Right lobe of liver (tissue), 6 donors: ENCODE results near the gene ALLC. TPM values are rescaled to one million over a fixed set of nuclear protein-coding genes. Genes with fewer than 3 reads are reported as not detected.
A peak's percentile ranks its signal among the peaks of the same experiment; 100 is the strongest.
"Not testable (repeated sequence)": the region's sequence is repeated elsewhere in the genome, so short reads cannot be mapped to it uniquely, and the experiment has no call there.

Experiments
- ATAC-seq, 4 donors: fragments of 200-7000 bp; cut with Tn5 transposase; one replicate each; pipeline ENCODE4 v1.9.1; 2020; ENCODE audit warnings: mild to moderate bottlenecking in 4 of 4, moderate library complexity in 4 of 4
- DNase-seq, 3 donors: peaks; one replicate each; pipeline ENCODE4 v3.0.0-alpha.2; 2020
- H3K27ac ChIP-seq, 3 donors: fragments of 200-600 bp; one replicate each; pipeline ENCODE4 v1.8.0; 2022
- H3K27me3 ChIP-seq, 2 donors: fragments of 200-600 bp; one replicate each; pipeline ENCODE4 v1.8.0; 2022
- H3K36me3 ChIP-seq, 4 donors: fragments of 200-600 bp; sonication (generic) in 1 of 4; one replicate each; pipeline versions ENCODE4 v1.5.1 to v1.8.0; 2017 to 2022; ENCODE audit warnings: control low read depth in 1 of 4
- H3K4me1 ChIP-seq, 4 donors: fragments of 200-600 bp; sonication (generic) in 1 of 4; one replicate each; pipeline versions ENCODE4 v1.5.1 to v1.8.0; 2017 to 2022; ENCODE audit warnings: control low read depth in 1 of 4
- H3K4me3 ChIP-seq, 3 donors: fragments of 200-600 bp; one replicate each; pipeline ENCODE4 v1.8.0; 2022
- H3K9me3 ChIP-seq, 4 donors: fragments of 200-600 bp; sonication (generic) in 1 of 4; one replicate each; pipeline versions ENCODE4 v1.5.1 to v1.8.0; 2017 to 2022; ENCODE audit warnings: control low read depth in 1 of 4
- POLR2A ChIP-seq: fragments of 450-650 bp; IDR thresholded peaks from one replicate; pipeline ENCODE4 v1.6.1; 2017; ENCODE audit warnings: antibody characterized with exemption, mild to moderate bottlenecking
- WGBS: methylation state at CpG from one replicate; pipeline ENCODE4 v1.1.6; 2018; ENCODE audit warnings: low coverage, low lambda C conversion rate; ENCODE audit not compliant: insufficient coverage; ENCODE audit errors: missing lambda C conversion rate; 5-methylcytosine and 5-hydroxymethylcytosine counted together
- intact Hi-C, 2 donors: fragments of 100-400 bp; cut with DNase I; formaldehyde crosslinking; loops; one replicate each; pipeline versions ENCODE4 v1.11.2 to v1.14.1; 2022
- total RNA-seq, 6 experiments: library from RNA; depleted of rRNA in 2 of 6; stranded (reverse); fragments of >200 nt in 2 of 6; fragmentation: NEBNext Ultra II Directional in 3 of 6; extraction: Animal tissue kit (Norgen Biotek cat#: 25700) in 3 of 6; gene quantifications; one replicate each; pipeline versions ENCODE4 v1.1.0 to v1.2.4, GENCODE V29; 2016 to 2023
- TF ChIP-seq, protein P1 (sequence below), 4 donors: fragments of 200-600 bp in 3 of 4; fragments of 450-650 bp in 1 of 4; IDR thresholded peaks; one replicate each; pipeline versions ENCODE4 v1.5.1 to v1.8.0; 2016 to 2022; ENCODE audit warnings: antibody characterized with exemption in 4 of 4, mild to moderate bottlenecking in 2 of 4
- donor health status: DM: no; HTN: yes; CAD: no.
- donor health status: DM: no; HTN: no; CAD: no.
- donor health status: DM: no; HTN: no; CAD: no.
- donor health status: DM: no; HTN: yes; CAD: no.
- donor health status: DM: no; HTN: yes; CAD: no.

The ALLC gene
- total RNA-seq, 6 experiments from 2014 or later, result 0.18 to 0.63 (median 0.31) TPM; not detected in 1

DNA sequence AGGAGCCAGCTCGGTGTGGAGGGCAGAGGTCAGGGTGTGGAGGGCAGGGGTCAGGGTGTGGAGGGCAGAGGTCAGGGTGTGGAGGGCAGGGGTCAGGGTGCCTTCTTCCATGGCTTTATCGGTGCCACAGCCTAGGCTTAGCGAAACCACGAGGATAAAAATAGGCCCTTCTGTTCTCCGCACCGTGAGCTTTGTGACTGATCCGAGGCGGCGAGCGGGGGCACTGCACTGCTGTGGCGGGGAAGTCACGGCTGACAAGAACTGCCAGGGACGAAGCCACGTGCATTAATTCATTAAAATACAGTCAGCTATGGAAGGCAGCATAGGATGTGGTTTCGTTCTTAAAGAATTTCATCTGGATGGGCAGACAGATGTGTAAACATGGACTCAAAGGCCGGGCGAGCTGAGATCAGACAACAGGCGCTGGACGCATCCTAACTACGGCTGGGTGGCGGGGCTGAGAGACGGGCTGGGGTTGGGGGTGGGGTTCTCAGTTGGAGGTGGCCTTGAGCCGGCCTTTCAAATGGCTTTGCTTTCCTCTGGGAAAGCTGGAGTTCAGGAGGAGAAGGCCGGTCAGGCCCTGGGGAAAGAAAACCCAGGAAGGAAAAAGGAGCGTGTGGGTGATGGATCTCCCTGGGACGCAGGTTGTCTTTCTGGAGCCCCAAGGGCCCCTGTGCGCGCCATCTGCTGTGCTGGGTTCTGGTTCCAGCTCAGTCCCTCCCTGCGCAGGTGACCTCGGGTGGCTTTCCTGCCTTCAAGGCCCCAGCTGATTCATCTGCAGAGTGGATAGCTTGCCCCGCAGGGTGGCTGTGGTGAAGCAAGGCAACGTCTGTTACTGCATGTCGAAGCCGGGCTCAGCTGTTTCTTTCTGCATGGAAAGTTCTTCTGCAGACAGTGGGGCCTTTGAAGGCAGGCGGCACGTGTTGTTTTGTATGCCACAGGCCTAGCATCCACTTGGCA lies 958 bp upstream of the ALLC start:
- Histone ChIP-seq H3K27ac (no peak overlapping the region), H3K9me3 (no peaks in the 10 kb centered on the region), H3K4me1 (no peaks in the 10 kb centered on the region), H3K27me3 (no peaks in the 10 kb centered on the region), H3K4me3 (no peak overlapping the region), H3K36me3 (no peaks in the 10 kb centered on the region)
- intact Hi-C loops, result no loop called here
- DNase-seq (no peak), ATAC-seq (peak in 1 of 4 donors; percentile 34)
- no peak for TF ChIP-seq POLR2A
- TF ChIP-seq, protein P1, sequence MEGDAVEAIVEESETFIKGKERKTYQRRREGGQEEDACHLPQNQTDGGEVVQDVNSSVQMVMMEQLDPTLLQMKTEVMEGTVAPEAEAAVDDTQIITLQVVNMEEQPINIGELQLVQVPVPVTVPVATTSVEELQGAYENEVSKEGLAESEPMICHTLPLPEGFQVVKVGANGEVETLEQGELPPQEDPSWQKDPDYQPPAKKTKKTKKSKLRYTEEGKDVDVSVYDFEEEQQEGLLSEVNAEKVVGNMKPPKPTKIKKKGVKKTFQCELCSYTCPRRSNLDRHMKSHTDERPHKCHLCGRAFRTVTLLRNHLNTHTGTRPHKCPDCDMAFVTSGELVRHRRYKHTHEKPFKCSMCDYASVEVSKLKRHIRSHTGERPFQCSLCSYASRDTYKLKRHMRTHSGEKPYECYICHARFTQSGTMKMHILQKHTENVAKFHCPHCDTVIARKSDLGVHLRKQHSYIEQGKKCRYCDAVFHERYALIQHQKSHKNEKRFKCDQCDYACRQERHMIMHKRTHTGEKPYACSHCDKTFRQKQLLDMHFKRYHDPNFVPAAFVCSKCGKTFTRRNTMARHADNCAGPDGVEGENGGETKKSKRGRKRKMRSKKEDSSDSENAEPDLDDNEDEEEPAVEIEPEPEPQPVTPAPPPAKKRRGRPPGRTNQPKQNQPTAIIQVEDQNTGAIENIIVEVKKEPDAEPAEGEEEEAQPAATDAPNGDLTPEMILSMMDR (IDR thresholded peaks at IDR 0.05), result no peak
- 64% methylated on average over 19 of the region's 36 CpGs for WGBS

DNA sequence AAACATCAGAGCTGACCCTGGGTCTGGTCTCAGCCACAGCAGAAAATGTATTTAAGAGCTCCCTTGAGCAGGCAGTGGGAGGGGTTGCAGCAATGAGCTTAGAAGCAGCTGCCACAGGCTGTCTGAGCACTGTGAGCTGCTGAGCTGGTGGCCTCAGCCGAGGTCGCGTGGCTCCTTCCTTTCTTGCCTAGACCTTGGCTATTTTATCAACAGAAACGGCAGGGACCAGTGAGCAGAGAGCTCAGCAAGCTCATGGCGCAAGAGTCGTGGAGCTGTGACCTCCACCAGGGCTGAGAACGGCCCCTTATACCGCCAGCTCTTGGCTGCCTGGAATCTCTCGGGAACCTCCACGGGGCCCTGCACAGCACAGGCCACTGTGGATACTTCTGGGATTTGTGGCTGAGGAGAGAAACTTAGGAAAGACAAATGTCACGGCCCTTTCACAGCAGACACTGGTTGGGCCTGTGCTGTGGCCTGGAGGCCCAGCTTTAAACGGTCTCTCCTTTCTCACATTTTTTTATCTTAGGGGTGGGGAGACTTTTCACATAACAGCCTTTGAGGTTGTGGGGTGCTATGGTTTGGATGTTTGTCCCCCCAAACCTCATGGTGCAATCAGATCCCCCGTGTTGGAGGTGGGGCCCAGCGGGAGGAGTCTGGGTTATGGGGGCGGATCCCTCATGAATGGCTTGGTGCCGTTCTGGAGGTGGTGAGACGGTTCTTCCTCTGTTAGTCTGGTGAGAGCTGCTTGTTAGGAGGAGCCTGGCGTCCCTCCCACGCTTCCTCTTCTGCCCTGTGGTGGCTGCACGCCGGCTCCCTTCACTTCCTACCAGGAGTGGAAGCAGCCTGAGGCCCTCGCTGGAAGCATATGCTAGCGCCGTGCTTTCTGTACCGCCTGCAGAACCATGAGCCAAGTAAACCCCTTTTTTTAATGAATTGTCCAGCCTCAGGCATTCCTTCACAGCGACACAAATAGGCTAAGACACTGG lies 1.7 kb downstream of the ALLC start:
- Histone ChIP-seq H3K36me3 (no peaks in the 10 kb centered on the region), H3K27me3 (no peaks in the 10 kb centered on the region), H3K9me3 (no peaks in the 10 kb centered on the region), H3K27ac (no peak overlapping the region), H3K4me3 (no peak overlapping the region), H3K4me1 (no peaks in the 10 kb centered on the region)
- intact Hi-C loops, result no loop called here
- DNase-seq (no peak), ATAC-seq (peak in 3 of 4 donors; percentile 27 to 41 (median 31))
- TF ChIP-seq, protein P1 (IDR thresholded peaks at IDR 0.05), result no peak
- no peak for TF ChIP-seq POLR2A
- WGBS, result 73% methylated on average over 8 of the region's 26 CpGs

DNA sequence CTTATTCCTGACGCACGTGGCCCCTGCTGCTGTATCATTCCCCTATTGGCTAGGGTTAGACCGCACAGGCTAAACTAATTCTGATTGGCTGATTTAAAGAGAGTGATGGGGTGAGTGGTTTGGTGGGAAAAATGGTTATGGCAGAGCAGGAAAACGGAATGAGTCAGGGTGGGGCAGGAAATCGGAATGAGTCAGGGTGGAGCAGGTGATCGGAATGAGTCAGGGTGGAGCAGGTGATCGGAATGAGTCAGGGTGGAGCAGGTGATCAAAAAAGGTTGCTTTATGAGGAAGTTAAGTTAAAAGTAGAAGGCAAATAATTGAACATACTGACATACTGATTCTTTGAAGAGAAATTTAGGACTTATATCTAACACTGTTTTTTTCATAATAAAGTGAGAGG lies 2.6 kb downstream of the ALLC start:
- 73% methylated on average over 6 of the region's 7 CpGs for WGBS
- H3K9me3 ChIP-seq, H3K27me3 ChIP-seq, ATAC-seq, DNase-seq, H3K4me3 ChIP-seq, H3K4me1 ChIP-seq, H3K27ac ChIP-seq, H3K36me3 ChIP-seq, intact Hi-C loops: not testable (repeated sequence)

DNA sequence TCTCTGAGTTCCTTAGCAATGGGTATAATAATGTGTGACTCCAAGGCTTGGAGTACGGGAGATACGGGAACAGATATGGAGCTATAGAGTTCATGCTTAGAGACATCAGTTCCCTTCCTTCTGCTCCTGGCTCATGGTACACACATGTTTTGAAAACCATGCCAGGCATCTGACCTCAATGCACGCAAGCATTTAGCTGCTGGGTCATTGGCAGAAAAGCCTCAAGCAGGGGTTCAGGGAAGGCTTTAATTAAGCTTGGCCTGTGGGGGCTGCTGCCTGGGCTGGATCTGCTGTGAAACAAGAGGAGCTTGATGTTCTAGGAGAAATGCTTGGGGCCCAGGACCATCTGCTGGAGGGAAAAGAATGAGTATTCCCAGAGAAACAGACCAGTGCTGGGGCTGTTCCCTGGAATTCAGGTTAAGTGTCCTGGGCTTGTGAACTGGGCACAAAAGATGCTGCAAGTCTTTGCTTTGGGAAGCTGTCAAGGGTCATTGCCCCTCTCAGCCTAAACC lies 3.2 kb downstream of the ALLC start:
- Histone ChIP-seq H3K27ac (no peak overlapping the region), H3K36me3 (no peaks in the 10 kb centered on the region), H3K27me3 (no peaks in the 10 kb centered on the region), H3K4me3 (no peak overlapping the region), H3K9me3 (no peaks in the 10 kb centered on the region), H3K4me1 (no peaks in the 10 kb centered on the region)
- ATAC-seq (no peak), DNase-seq (no peak)
- no peak for TF ChIP-seq POLR2A
- TF ChIP-seq, protein P1 (IDR thresholded peaks at IDR 0.05), result no peak
- WGBS, result 81% methylated on average over 2 of the region's 3 CpGs
- intact Hi-C loops, result no loop called here
